Activated naive CD4-positive, alpha-beta T cell treated with anti-CD3 and anti-CD28 coated beads, Interleukin-2, amount 10 ng/mL, durations not matched to agents 7 days and 5 days (primary cell): Measurements from ENCODE around the gene STOX2.

Experiments
- CTCF ChIA-PET: fragments of 350-600 bp; sonication (Branson Sonifier 250); formaldehyde crosslinking; loops from one replicate; lab custom pipeline; 2021; ENCODE audit warnings: antibody characterized with exemption; lab: Charles Lee
- DNase-seq: peaks from one replicate; pipeline ENCODE4 v3.0.0-alpha.2; 2020
- H3K27ac Mint-ChIP-seq: one replicate; pipeline ENCODE4 v1.8.0; 2021; ENCODE audit warnings: mild to moderate bottlenecking, moderate library complexity, mixed read lengths
- H3K27me3 Mint-ChIP-seq: one replicate; pipeline ENCODE4 v1.8.0; 2021; ENCODE audit warnings: mild to moderate bottlenecking, mixed read lengths
- H3K36me3 Mint-ChIP-seq: one replicate; pipeline ENCODE4 v1.8.0; 2021; ENCODE audit warnings: mixed read lengths
- H3K4me1 Mint-ChIP-seq: one replicate; pipeline ENCODE4 v1.8.0; 2021; ENCODE audit warnings: mixed read lengths
- H3K4me3 Mint-ChIP-seq: one replicate; pipeline ENCODE4 v1.8.0; 2021; ENCODE audit warnings: mild to moderate bottlenecking, moderate library complexity, mixed read lengths
- H3K9me3 Mint-ChIP-seq: one replicate; pipeline ENCODE4 v1.8.0; 2021; ENCODE audit warnings: mixed read lengths

The STOX2 gene

DNA sequence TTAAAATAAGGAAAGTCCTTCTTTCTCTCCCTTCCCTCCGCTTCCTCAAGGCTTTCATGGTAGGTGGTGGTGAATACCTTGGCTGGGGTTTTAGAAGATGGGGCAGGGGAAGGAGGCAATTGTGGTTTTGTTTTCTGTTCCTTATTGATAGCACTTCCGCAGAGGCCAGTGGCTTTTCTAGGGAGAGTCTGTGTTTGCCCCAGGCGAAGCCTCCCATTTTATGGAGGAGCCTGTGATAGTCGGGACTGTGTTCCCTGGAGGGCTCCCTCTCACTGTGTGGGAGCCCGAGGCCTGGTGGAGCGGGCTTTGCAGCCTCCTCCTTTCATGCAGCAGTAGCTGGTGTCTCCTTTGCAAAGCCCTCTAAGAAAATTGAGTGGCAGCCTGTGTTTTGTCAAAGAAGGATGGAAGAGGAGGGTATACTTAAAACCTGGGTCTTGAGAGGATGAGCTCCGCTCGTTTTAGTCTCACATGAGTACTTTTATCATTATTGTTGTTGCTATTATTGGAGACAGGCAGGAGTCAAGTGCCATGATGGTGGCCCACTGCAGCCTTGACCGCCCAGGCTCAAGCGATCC lies 29.8 kb upstream of the STOX2 start:
- H3K4me1 Mint-ChIP-seq, result no peaks in the 10 kb centered on the region
- DNase-seq, result no peak
- no peak overlapping the region for H3K27ac Mint-ChIP-seq
- H3K36me3 Mint-ChIP-seq, result no peaks in the 10 kb centered on the region
- CTCF ChIA-PET, result no interaction called here
- no peak overlapping the region for H3K4me3 Mint-ChIP-seq
- no peaks in the 10 kb centered on the region for H3K9me3 Mint-ChIP-seq
- H3K27me3 Mint-ChIP-seq, result peaks cover 8% of the 10 kb centered on the region

DNA sequence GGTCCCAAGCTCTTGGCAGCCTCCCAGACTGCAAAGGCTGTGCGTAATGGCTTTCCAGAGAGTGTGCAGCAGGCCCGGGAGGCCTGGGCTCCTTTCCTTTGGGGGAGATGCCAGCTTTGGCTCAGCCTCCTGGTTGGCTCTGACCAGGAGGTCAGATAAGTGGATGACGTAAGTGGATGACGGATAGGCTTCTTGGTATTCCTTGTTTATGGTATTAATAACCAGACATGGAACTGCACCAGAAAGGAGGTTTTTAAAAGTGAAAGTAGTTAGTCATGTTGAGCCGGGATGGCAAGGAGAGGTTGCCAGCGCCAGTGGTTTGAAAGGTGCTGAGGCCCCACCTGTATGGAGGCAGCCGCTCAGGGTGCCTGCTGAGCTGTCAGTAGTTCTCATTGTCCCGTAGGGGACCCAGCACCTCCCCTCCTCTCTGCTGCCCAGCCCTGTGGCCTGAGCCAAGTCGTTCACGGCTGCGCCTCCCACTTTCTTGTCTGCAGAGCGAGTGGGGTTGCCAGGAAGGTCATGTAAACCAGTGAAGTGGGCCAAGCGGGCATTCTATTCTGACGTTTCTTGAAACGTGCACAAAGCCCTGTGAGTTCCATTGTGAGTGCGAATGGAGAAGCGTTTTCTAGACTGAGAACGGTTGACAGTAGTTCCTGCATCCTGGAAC lies 28.7 kb upstream of the STOX2 start:
- Mint-ChIP-seq H3K27ac (no peak overlapping the region), H3K4me3 (no peak overlapping the region), H3K4me1 (no peaks in the 10 kb centered on the region), H3K36me3 (no peaks in the 10 kb centered on the region), H3K9me3 (no peaks in the 10 kb centered on the region), H3K27me3 (peaks cover 11% of the 10 kb centered on the region)
- DNase-seq, result no peak
- CTCF ChIA-PET, result no interaction called here

DNA sequence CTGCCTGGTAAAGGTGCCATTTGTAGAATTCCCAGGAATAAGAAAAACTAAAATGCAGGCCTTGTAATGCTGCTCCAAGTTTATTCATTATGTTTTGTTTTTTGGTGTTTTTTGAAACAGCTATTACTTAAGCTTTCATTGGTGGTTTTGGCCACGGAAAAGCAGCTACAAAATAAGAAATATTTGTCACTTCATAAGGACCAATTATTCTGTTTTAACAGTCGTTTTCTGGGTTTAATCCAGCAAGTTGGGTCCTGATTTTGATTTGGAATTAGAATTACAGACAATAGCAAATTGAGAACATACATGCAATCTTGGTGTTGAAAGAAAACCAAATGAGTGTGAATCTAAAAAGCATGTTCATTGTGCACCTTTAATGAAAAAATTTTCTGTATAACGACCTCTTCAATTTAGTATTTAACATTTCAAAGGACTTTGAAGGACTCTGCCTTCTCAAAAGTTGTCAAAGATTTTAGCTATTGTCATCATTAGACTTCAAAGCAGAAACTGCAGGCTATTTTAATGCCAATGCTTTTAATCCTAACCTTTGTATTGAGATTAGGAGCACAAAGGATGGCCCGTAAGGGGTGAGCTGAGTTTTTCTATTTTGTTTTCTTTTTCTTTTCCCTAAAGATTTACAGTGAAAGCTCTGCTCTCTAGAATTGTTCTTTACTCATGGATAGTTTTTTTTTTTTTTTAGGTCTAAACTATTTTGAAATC lies 26.7 kb upstream of the STOX2 start:
- H3K4me3 Mint-ChIP-seq, result no peak overlapping the region
- DNase-seq, result no peak
- no peaks in the 10 kb centered on the region for H3K4me1 Mint-ChIP-seq
- H3K27me3 Mint-ChIP-seq, result peaks cover 11% of the 10 kb centered on the region
- H3K27ac Mint-ChIP-seq, result no peak overlapping the region
- H3K9me3 Mint-ChIP-seq, result no peaks in the 10 kb centered on the region
- H3K36me3 Mint-ChIP-seq, result no peaks in the 10 kb centered on the region
- CTCF ChIA-PET, result no interaction called here

DNA sequence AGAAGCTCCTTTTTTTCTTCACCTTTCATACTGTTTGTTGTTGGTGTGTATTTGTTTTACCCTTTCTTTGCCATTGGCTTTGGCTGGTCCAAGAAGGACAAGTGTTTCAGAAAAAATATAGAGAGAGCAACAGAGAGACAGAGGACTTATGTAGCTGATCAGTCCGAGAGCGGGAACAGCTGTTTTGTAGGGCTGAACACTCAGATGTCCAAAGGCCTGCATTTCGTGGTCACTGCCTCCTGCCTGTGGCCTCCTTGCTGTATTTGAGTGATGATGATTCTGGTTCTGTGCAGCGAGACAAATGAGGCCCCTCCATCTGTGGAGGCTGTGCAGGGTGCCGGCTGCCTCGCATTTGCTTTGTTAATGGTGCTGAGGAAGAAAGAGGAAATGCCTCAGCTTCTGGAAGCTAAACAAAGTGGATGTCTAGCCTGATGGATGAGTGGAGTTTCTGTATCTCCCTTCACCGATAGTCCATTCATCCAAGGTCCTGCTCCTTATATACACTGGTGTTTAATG lies 19.8 kb upstream of the STOX2 start:
- H3K27me3 Mint-ChIP-seq, result peaks cover 9% of the 10 kb centered on the region
- no peaks in the 10 kb centered on the region for H3K4me1 Mint-ChIP-seq
- no peak for DNase-seq
- H3K27ac Mint-ChIP-seq, result no peak overlapping the region
- no peak overlapping the region for H3K4me3 Mint-ChIP-seq
- no peaks in the 10 kb centered on the region for H3K9me3 Mint-ChIP-seq
- no peaks in the 10 kb centered on the region for H3K36me3 Mint-ChIP-seq
- CTCF ChIA-PET, result no interaction called here

DNA sequence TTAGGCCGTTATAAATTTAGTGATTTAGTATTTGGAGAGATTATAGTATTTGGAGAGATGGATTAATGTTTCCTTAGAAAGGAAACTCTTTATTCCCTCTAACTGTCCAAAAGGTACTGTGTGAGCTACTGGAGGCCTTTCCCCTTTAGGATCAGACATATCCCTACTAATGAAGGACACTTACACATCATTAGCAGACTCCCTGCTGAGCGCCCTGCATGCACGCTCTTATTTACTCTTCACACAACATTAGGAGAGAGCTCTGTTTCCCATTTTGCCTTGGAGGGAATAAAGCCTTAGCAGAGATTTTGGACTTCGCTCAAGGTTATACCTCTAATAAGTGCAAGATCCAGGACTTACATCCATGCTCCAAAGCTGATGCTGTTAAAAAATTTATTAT lies 17.8 kb upstream of the STOX2 start:
- CTCF ChIA-PET, result no interaction called here
- no peak overlapping the region for H3K27ac Mint-ChIP-seq

DNA sequence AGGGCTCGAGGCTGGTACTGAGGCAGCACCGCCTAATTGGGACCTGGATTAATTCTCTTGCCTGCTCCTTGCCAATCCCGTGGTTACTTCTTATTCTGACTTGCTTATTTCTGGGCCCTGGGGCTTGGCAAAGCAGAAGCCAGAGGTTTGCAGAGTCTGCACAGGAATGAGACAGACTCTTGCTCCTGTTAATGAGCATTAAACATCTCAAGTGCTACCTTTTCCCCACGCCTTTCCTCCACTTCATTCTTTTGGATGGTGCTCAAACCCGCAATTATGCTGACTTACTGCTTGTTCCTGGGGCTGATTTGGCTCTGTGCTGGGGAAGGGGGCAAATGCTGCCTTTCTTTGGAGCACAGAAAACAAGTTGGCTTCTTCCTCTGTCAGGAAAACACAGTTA lies 16.5 kb upstream of the STOX2 start:
- H3K9me3 Mint-ChIP-seq, result no peaks in the 10 kb centered on the region
- no peaks in the 10 kb centered on the region for H3K36me3 Mint-ChIP-seq
- H3K27ac Mint-ChIP-seq, result no peak overlapping the region
- H3K4me1 Mint-ChIP-seq, result no peaks in the 10 kb centered on the region
- CTCF ChIA-PET, result no interaction called here
- no peak for DNase-seq
- H3K27me3 Mint-ChIP-seq, result peaks cover 5% of the 10 kb centered on the region
- H3K4me3 Mint-ChIP-seq, result no peak overlapping the region

More for the DNA sequence above, 17.8 kb upstream of the STOX2 start:
- Mint-ChIP-seq H3K9me3 (no peaks in the 10 kb centered on the region), H3K4me1 (no peaks in the 10 kb centered on the region), H3K4me3 (no peak overlapping the region), H3K36me3 (no peaks in the 10 kb centered on the region), H3K27me3 (peaks cover 5% of the 10 kb centered on the region)
- DNase-seq, result no peak

DNA sequence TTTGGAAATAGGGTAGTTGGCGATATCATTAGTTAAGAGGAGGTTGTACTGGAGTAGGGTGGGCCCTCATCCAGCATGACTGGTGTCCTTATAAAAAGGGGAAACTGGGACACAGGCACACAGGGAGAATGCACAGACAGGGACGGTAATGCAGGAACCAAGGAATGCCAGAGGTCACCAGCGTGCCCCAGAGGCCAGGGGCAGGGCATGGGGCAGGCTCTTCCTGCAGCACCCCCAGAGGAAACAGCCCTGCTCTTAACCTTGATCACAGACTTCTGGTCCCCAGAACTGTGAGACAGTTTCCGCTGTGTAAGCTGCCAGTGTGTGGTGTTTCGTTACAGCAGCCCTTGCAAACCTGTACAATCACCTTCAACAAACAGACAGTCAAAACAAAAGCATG lies 15.9 kb upstream of the STOX2 start:
- no peak overlapping the region for H3K27ac Mint-ChIP-seq
- peaks cover 5% of the 10 kb centered on the region for H3K27me3 Mint-ChIP-seq
- H3K36me3 Mint-ChIP-seq, result no peaks in the 10 kb centered on the region
- no peak for DNase-seq
- CTCF ChIA-PET, result no interaction called here
- no peaks in the 10 kb centered on the region for H3K4me1 Mint-ChIP-seq
- no peak overlapping the region for H3K4me3 Mint-ChIP-seq
- no peaks in the 10 kb centered on the region for H3K9me3 Mint-ChIP-seq

DNA sequence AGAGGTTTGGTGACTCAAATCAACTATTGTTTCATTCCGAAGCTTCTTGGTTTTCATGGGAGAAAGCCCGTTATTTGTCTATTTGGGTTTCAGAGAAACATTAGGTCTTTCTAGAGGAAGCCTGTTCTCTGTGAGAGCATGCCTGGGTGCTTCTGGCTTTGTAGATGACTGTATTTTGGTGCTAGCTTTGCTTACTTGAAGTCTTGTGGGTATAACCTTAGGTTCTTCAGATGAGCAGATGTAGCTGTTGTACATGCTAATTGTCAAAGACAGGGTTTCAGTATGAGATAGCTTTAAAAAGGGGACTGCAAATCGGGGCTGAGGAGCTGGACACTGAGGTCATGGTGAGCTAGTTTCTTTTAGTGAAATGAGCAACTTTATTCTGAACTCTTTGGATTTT lies 7.9 kb upstream of the STOX2 start:
- H3K4me1 Mint-ChIP-seq, result no peaks in the 10 kb centered on the region
- H3K27ac Mint-ChIP-seq, result no peak overlapping the region
- H3K9me3 Mint-ChIP-seq, result no peaks in the 10 kb centered on the region
- H3K27me3 Mint-ChIP-seq, result peaks cover 15% of the 10 kb centered on the region
- H3K36me3 Mint-ChIP-seq, result no peaks in the 10 kb centered on the region
- DNase-seq, result no peak
- CTCF ChIA-PET, result interaction anchor here (0.6 kb wide), 1 partner anchor 15 kb away, joined by 3 read pairs; no protein-coding TSS in a partner anchor
- H3K4me3 Mint-ChIP-seq, result no peak overlapping the region

DNA sequence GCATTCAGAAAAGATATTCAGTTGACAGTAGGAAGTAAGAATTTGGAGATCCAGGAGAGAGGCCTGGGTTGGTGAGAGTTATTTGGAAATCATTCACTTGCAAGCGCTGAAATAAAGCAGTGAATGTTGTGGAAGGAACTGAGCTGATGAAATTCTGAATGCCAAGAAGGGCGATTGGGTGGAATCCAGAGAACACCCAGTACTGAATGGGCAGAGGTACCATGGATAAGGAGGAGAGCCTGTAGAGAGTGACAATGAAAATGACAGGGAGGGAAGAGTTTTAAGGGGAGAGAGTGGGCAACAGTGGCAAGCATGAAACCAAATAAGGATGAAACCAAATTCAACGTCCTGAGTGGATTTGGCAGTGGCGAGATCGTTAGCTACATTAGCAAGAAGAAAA lies 6.7 kb upstream of the STOX2 start:
- DNase-seq, result no peak
- Mint-ChIP-seq H3K27ac (no peak overlapping the region), H3K4me1 (no peaks in the 10 kb centered on the region), H3K9me3 (no peaks in the 10 kb centered on the region), H3K27me3 (peaks cover 25% of the 10 kb centered on the region), H3K36me3 (no peaks in the 10 kb centered on the region), H3K4me3 (no peak overlapping the region)
- CTCF ChIA-PET, result no interaction called here

DNA sequence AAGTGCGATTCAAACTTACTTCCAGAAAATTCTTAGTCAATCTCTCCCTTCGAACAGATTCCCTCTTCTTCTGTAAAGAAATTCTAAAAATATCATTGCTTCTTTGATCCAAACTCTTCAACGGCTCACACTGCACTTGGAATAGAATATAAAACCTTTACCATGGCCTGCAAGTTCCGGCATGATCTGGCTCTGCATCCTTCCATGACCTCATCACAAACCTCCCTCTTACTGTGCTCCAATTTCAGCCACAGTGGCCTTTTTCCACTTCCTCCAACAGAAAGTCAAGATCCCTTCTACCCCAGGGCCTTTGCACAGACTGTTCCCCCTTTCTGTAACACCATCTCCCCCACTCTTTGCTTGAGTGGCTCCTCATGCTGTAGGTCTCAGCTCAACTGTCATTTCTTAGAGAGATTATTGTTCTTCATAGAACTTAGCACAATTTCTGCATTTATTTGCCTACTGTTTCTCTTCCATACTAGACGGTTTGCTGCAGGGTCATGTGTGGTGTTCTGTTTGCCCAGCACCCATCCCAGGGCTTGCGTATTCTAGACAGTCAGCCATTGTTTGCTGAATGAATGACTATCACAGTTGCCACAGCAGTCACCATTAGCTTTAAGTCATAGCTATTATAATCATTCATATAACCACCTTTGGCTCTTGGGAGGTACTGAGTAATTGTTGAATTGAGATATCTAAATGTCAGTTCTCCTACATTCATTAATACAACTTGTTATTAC lies 1.9 kb upstream of the STOX2 start:
- Mint-ChIP-seq H3K27me3 (peaks cover 68% of the 10 kb centered on the region), H3K27ac (no peak overlapping the region), H3K4me3 (no peak overlapping the region), H3K9me3 (no peaks in the 10 kb centered on the region), H3K4me1 (peaks cover 4% of the 10 kb centered on the region), H3K36me3 (no peaks in the 10 kb centered on the region)
- CTCF ChIA-PET, result no interaction called here
- no peak for DNase-seq

DNA sequence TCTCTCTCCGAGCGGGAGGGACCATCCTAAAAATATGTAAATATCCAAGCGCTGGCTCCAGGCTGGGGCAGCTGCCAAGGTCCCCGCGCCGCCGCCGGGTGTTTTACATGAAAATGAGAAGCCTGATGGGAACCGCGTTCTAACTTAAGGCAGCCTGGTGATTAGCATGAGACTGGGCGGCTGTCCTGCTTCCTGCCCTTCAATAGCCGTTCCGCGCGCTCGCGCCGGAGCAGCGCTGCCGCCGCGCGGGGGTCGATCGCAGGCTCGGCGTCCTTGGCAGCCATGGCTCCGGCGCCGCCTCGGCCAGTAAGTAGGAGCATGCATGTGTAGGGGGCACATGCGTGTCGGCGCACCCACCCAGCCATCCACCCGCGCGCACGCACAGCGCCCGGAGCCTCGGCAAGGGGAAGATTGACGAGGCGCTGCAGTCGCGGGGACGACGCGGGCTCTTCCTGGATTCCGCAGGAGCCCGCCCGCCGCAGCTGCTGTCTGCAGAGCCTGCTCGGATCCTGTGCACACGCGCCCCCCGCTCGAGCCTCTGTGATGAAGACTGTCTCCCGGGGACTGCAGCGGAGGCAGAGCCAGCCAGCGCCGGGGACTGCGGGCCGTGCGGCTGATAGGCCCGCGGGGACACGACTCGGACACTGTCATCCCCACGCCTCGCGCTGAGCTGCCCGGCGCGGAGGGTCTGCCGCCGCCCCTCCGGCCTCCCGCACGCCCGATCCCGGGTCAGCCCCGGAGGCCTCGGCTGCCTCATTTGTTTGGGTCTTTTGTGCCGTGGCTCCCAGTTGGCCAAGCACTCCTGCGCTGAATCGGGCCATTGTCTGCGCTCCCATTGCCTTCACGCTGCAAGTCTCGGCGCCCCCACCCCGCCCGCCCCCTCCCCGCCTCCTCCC lies 734 bp downstream of the STOX2 start:
- Mint-ChIP-seq H3K4me1 (peaks cover 4% of the 10 kb centered on the region), H3K9me3 (no peaks in the 10 kb centered on the region), H3K27ac (no peak overlapping the region), H3K4me3 (peak overlapping the region; percentile 42), H3K27me3 (peaks cover 76% of the 10 kb centered on the region), H3K36me3 (no peaks in the 10 kb centered on the region)
- CTCF ChIA-PET, result no interaction called here
- no peak for DNase-seq

DNA sequence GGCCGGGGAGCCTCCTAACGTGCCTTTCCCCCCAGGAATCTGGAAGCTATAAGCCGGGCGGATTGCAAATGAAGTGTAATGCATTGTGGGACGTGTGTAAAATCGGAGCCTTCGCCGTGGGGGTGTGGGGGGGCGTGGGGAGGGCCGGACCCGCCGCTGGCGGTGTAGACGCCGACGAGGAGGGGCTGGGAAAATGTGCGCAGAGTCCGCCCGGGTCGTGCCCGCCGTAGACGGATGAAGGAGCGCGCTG lies 1.3 kb downstream of the STOX2 start:
- H3K27ac Mint-ChIP-seq, result no peak overlapping the region
- CTCF ChIA-PET, result no interaction called here
- no peaks in the 10 kb centered on the region for H3K9me3 Mint-ChIP-seq
- DNase-seq, result no peak
- H3K4me1 Mint-ChIP-seq, result peaks cover 4% of the 10 kb centered on the region
- no peaks in the 10 kb centered on the region for H3K36me3 Mint-ChIP-seq
- H3K4me3 Mint-ChIP-seq, result no peak overlapping the region
- peaks cover 75% of the 10 kb centered on the region for H3K27me3 Mint-ChIP-seq

DNA sequence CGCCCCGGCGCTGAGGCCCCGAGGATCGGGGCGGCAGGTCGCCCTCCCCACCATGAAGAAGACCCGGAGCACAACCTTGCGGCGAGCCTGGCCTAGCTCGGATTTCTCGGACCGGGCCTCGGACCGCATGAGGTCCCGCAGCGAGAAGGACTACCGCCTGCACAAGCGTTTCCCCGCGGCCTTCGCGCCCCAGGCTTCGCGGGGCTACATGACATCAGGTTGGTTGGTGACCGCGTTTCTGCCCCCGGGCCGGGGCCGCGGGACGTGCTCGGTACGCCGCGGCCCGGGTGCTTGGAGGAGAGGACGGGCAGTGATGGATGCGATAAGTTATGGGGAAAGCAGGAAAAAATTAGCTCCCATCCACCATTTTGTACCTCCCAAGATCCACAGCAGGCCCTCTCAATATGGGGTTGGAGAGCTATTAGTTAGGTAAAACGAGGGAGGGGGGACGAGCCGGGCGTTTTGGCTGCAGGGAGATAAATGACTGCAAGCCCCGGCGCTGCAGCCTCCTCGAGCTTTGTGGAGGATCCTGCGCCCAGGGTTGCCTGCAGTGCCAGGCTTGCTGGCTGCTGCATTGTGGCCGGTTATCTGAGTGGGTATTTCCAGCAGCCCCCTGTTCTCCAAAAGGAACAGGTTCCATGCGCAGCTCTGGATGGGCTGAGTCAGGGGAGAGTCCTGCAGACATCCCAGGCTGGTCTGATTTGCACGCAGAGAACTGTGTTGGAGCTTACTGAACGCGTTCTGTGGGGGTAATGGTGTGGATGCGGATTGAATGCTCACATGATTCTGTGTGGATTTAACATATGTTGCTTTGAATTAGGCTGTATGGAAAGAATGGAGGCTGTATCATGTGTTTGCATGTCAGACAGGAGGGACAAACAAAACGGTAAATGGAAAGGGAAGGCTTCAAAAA lies 1.9 kb downstream of the STOX2 start:
- no peaks in the 10 kb centered on the region for H3K9me3 Mint-ChIP-seq
- no peak for DNase-seq
- no peak overlapping the region for H3K27ac Mint-ChIP-seq
- no peak overlapping the region for H3K4me3 Mint-ChIP-seq
- H3K4me1 Mint-ChIP-seq, result peaks cover 4% of the 10 kb centered on the region
- no peaks in the 10 kb centered on the region for H3K36me3 Mint-ChIP-seq
- H3K27me3 Mint-ChIP-seq, result peaks cover 69% of the 10 kb centered on the region
- CTCF ChIA-PET, result no interaction called here
